K562 (cell line): ENCODE measurements around the gene CTSH. TPM values are rescaled to one million over a fixed set of nuclear protein-coding genes. Genes with fewer than 3 reads are reported as not detected.

ENCODE experiments used
- BACH1 ChIP-seq: fragments of 200-800 bp; sonication (Bioruptor generic); IDR thresholded peaks from 2 replicates; pipeline ENCODE4 v1.6.1; 2016; ENCODE audit warnings: missing genetic modification characterization, missing compliant biosample characterization
- CAMTA2 ChIP-seq: fragments of 250-450 bp; sonication (Bioruptor Pico); conservative IDR thresholded peaks from 2 replicates; pipeline ENCODE4 v1.5.1; 2022
- DMBX1 ChIP-seq: fragments of 250-450 bp; sonication (Bioruptor Pico); IDR thresholded peaks from 2 replicates; pipeline ENCODE4 v1.8.0; 2022; ENCODE audit warnings: inconsistent platforms, mild to moderate bottlenecking, moderate library complexity, borderline replicate concordance
- E2F1 ChIP-seq: sonication (generic); formaldehyde crosslinking; IDR thresholded peaks from 2 replicates; pipeline ENCODE4 v1.8.1; 2023; ENCODE audit warnings: mild to moderate bottlenecking, missing genetic modification reagents, moderate library complexity
- E2F4 ChIP-seq: sonication (generic); formaldehyde crosslinking; IDR thresholded peaks from 2 replicates; pipeline ENCODE4 v1.8.0; 2022; ENCODE audit warnings: mild to moderate bottlenecking, low read depth, missing genetic modification reagents
- HEY1 ChIP-seq: fragments of 250-450 bp; sonication (Bioruptor Pico); IDR thresholded peaks from 2 replicates; pipeline ENCODE4 v1.5.0; 2020; ENCODE audit warnings: mild to moderate bottlenecking, moderate library complexity, borderline replicate concordance
- POLR2A ChIP-seq: fragments of 450-650 bp; conservative IDR thresholded peaks from 2 replicates; pipeline ENCODE4 v1.6.1; 2016
- POLR2AphosphoS5 ChIP-seq: IDR thresholded peaks from 2 replicates; pipeline ENCODE4 v1.6.1; 2011; ENCODE audit warnings: mild to moderate bottlenecking, low read depth, low read length, moderate library complexity; ENCODE audit not compliant: control insufficient read depth, insufficient read depth
- PREB ChIP-seq: sonication (generic); formaldehyde crosslinking; IDR thresholded peaks from 2 replicates; pipeline ENCODE4 v1.8.1; 2023; ENCODE audit warnings: mild to moderate bottlenecking, missing genetic modification reagents
- RAD51 ChIP-seq: fragments of 450-650 bp; IDR thresholded peaks from 2 replicates; pipeline ENCODE4 v1.7.1; 2016; ENCODE audit warnings: low read depth, mild to moderate bottlenecking, borderline replicate concordance
- SIN3A ChIP-seq, 2 experiments: fragments of 150-350 bp in 1 of 2; IDR thresholded peaks; 2 replicates each; pipeline ENCODE4 v1.6.1; 2011 to 2016; ENCODE audit warnings: borderline replicate concordance in 2 of 2, low read depth in 2 of 2, low read length in 2 of 2, mild to moderate bottlenecking in 2 of 2, moderate library complexity in 2 of 2; ENCODE audit not compliant: control insufficient read depth in 1 of 2
- THRAP3 ChIP-seq: fragments of 450-650 bp; IDR thresholded peaks from 2 replicates; pipeline ENCODE4 v1.6.1; 2016; ENCODE audit warnings: mild to moderate bottlenecking, inconsistent platforms, borderline replicate concordance
- ZMIZ1 ChIP-seq, 2 experiments: fragments of 150-350 bp in 1 of 2; IDR thresholded peaks; 2 replicates each; pipeline ENCODE4 v1.6.1; 2012 to 2016; ENCODE audit warnings: low read depth in 2 of 2, low read length in 2 of 2, mild to moderate bottlenecking in 1 of 2, moderate library complexity in 1 of 2
- ZNF12 ChIP-seq: sonication (generic); formaldehyde crosslinking; IDR thresholded peaks from 2 replicates; pipeline ENCODE4 v1.4.0; 2020; ENCODE audit warnings: mild to moderate bottlenecking, missing genetic modification reagents
- ZNF124 ChIP-seq: sonication (generic); formaldehyde crosslinking; IDR thresholded peaks from 2 replicates; pipeline ENCODE4 v1.8.1; 2022; ENCODE audit warnings: missing genetic modification reagents
- ZNF316 ChIP-seq: fragments of 450-650 bp; IDR thresholded peaks from 2 replicates; pipeline ENCODE4 v1.6.1; 2016
- ZNF696 ChIP-seq: fragments of 250-450 bp; sonication (Bioruptor Pico); conservative IDR thresholded peaks from 2 replicates; pipeline ENCODE4 v1.4.0; 2020; ENCODE audit warnings: mild to moderate bottlenecking, moderate library complexity
- polyA plus RNA-seq, 8 experiments: library from polyadenylated mRNA; depleted of rRNA in 4 of 8; stranded (reverse) in 5 of 8; unstranded in 3 of 8; fragments of >200 nt; fragmentation: Nextera tagmentation in 2 of 8; fragmentation: Illumina TruSeq in 1 of 8; extraction: Ambion mirVana in 2 of 8; extraction: Trizol in 1 of 8; gene quantifications; 2 replicates each; pipeline versions ENCODE4 v1.2.1 to v1.2.3, GENCODE V29; 2011 to 2014; ENCODE audit warnings: inconsistent platforms in 1 of 8, missing spikeins in 1 of 8
- total RNA-seq, 7 experiments: library from RNA; depleted of rRNA in 6 of 7; stranded (reverse); fragments of >200 nt in 6 of 7; fragmentation: Illumina TruSeq in 2 of 7; extraction: Trizol in 2 of 7; gene quantifications; 2 replicates each; pipeline versions ENCODE4 v1.2.1 to v1.2.3, GENCODE V29; 2011 to 2021; ENCODE audit warnings: low replicate concordance in 1 of 7
- TF ChIP-seq, protein P1 (sequence below): fragments of 450-650 bp; IDR thresholded peaks from 2 replicates; pipeline ENCODE4 v1.6.1; 2018; ENCODE audit warnings: mild to moderate bottlenecking, low read depth; ENCODE audit not compliant: partially characterized antibody

The CTSH gene
- total and polyA plus RNA-seq, 9 of the 15 experiments (the other 6 are each of a cell fraction or from before 2014, with no cell fraction given) = 15.0 to 462 (median 173) TPM

- TF ChIP-seq SIN3A (IDR thresholded peaks at IDR 0.05; ENCODE audit: borderline replicate concordance in 2 of 2, control insufficient read depth in 1 of 2, low read depth in 2 of 2, low read length in 2 of 2) (peak in 1 of 2 experiments; percentile 60; a peak in 1 of 4 replicates), BACH1 (no peak; the same call in 1 of the 2 replicates), HEY1 (CRISPR knock-in tag) (no peak), CAMTA2 (CRISPR knock-in tag) (no peak), POLR2AphosphoS5 (peak; percentile 55), ZNF12 (0 out of 2 replicates have a peak, but pooled peaks have one; percentile 29), DMBX1 (CRISPR knock-in tag) (0 out of 2 replicates have a peak, but pooled peaks have one; percentile 26), THRAP3 (peak; percentile 54; the same call in 1 of the 2 replicates), E2F1 (CRISPR knock-in tag) (no peak), ZMIZ1 (IDR thresholded peaks at IDR 0.05; ENCODE audit: low read depth in 2 of 2, low read length in 2 of 2) (no peak), E2F4 (CRISPR knock-in tag) (peak; percentile 63; the same call in 1 of the 2 replicates), POLR2A (peak; percentile 90), ZNF696 (CRISPR knock-in tag) (no peak), ZNF124 (CRISPR knock-in tag) (no peak), PREB (CRISPR knock-in tag) (no peak), ZNF316 (peak; percentile 68; the same call in 1 of the 2 replicates), RAD51 (no peak)
- TF ChIP-seq, protein P1, sequence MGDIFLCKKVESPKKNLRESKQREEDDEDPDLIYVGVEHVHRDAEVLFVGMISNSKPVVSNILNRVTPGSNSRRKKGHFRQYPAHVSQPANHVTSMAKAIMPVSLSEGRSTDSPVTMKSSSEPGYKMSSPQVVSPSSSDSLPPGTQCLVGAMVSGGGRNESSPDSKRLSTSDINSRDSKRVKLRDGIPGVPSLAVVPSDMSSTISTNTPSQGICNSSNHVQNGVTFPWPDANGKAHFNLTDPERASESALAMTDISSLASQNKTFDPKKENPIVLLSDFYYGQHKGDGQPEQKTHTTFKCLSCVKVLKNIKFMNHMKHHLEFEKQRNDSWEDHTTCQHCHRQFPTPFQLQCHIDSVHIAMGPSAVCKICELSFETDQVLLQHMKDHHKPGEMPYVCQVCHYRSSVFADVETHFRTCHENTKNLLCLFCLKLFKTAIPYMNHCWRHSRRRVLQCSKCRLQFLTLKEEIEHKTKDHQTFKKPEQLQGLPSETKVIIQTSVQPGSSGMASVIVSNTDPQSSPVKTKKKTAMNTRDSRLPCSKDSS = no peak
Measured at GRCh38 chr15:78872972-78873792, 71.7 kb downstream of the CTSH start (continued).
